ENCODE data around the gene PSMB9. TPM values are rescaled to one million over a fixed set of nuclear protein-coding genes. Genes with fewer than 3 reads are reported as not detected.

The PSMB9 gene
- total and polyA plus RNA-seq, 8 donors = 5.4 to 107 (median 13.5) TPM

DNA sequence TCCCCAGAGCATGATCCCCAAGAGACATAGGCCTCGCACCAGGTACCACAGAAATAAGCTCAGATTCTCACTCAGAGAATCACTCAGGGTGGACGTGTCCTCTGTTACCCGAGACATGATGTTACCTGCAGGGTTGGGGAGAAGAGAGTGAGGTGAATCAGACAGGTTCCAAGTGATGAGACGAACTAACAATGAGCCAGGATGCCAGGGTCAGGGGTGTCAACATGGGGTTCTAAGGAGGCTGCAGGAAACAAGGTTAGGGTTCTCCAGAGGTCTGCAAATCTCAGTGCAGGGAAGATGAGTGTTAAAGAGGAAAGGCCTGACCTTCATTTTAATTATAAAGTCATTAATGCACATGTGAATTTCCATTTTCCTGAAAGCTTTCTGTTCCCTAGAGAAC lies 3.0 kb upstream of the PSMB9 start:
- WGBS, 5 donors = 89 to 95% (median 91%) methylated on average over 4 of the region's 4 CpGs
- Histone ChIP-seq H3K27me3 (no peaks in the 10 kb centered on the region), H3K36me3 (peaks cover 28 to 63% (median 55%) of the 10 kb centered on the region in 4 donors), H3K9me3 (no peaks in the 10 kb centered on the region), H3K27ac (peak overlapping the region in 3 of 5 donors; percentile 97 to 99 (median 99)), H3K4me1 (peaks cover 19 to 70% (median 57%) of the 10 kb centered on the region in 4 donors), H3K4me3 (peak overlapping the region in 1 of 4 donors; percentile 76)
- TF ChIP-seq, protein P1, sequence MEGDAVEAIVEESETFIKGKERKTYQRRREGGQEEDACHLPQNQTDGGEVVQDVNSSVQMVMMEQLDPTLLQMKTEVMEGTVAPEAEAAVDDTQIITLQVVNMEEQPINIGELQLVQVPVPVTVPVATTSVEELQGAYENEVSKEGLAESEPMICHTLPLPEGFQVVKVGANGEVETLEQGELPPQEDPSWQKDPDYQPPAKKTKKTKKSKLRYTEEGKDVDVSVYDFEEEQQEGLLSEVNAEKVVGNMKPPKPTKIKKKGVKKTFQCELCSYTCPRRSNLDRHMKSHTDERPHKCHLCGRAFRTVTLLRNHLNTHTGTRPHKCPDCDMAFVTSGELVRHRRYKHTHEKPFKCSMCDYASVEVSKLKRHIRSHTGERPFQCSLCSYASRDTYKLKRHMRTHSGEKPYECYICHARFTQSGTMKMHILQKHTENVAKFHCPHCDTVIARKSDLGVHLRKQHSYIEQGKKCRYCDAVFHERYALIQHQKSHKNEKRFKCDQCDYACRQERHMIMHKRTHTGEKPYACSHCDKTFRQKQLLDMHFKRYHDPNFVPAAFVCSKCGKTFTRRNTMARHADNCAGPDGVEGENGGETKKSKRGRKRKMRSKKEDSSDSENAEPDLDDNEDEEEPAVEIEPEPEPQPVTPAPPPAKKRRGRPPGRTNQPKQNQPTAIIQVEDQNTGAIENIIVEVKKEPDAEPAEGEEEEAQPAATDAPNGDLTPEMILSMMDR (IDR thresholded peaks at IDR 0.05) = no peak
- no peak for TF ChIP-seq EP300 (IDR thresholded peaks at IDR 0.05)
- no peak for TF ChIP-seq POLR2AphosphoS5 (IDR thresholded peaks at IDR 0.05)
- no peak for TF ChIP-seq POLR2A (IDR thresholded peaks at IDR 0.05)
- intact Hi-C loops (cut with DNase I; ENCODE audit: low total_unique reads) = no loop called here
- no peak for DNase-seq

DNA sequence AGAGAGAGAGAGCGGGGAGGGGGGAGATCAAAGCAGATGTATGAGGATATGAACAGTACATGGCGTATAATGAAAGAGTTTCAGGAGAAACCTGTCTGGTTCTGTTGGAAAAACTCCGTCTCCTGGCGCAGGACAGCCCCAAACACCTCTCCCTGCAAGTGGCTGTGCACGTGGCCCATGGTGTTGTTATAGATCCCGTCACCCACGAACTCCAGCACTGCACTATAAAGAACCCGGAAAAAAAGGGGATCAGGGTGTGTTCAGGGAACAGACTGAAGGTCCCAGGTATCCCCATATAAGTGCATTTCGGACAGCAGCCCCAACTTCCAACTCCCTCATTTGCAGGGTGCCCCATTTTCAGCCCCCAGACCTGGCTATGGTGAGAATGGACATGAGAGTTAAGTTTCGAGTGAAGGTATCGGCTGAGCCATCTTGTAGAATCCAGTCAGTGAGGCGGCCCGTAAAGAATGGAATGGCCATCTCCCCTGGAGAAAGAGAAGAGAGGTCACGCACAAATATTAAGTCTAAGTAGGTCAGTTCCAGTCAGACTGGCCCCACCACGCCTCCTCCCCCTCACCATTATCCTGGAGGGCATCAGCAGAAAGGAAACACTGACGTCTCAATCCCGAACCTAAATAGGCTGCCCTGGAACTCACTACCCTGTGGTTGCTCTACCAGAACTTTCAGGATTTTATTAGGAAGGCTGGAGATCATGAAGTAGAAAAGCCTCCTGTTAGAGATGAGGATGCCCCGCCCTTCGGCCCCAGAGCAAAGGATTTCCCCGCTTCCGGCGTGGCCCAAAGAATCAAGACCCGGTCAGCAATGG lies 1.8 kb upstream of the PSMB9 start:
- H3K4me1 ChIP-seq = peaks cover 19 to 69% (median 49%) of the 10 kb centered on the region in 4 donors
- no peaks in the 10 kb centered on the region for H3K9me3 ChIP-seq
- H3K4me3 ChIP-seq = peak overlapping the region; percentile 58 to 94 (median 82)
- WGBS, 5 donors = 32 to 45% (median 41%) methylated on average over 21 to 23 of the region's 23 CpGs
- DNase-seq = peak; percentile 44 to 46
- peak overlapping the region; percentile 90 to 99 (median 99) for H3K27ac ChIP-seq
- intact Hi-C loops (cut with DNase I; ENCODE audit: low total_unique reads) = no loop called here
- peaks cover 25 to 62% (median 49%) of the 10 kb centered on the region in 4 donors for H3K36me3 ChIP-seq
- no peaks in the 10 kb centered on the region for H3K27me3 ChIP-seq
- TF ChIP-seq, protein P1 (IDR thresholded peaks at IDR 0.05) = no peak
- TF ChIP-seq POLR2A (IDR thresholded peaks at IDR 0.05) = no peak
- no peak for TF ChIP-seq EP300 (IDR thresholded peaks at IDR 0.05)
- no peak for TF ChIP-seq POLR2AphosphoS5 (IDR thresholded peaks at IDR 0.05)

DNA sequence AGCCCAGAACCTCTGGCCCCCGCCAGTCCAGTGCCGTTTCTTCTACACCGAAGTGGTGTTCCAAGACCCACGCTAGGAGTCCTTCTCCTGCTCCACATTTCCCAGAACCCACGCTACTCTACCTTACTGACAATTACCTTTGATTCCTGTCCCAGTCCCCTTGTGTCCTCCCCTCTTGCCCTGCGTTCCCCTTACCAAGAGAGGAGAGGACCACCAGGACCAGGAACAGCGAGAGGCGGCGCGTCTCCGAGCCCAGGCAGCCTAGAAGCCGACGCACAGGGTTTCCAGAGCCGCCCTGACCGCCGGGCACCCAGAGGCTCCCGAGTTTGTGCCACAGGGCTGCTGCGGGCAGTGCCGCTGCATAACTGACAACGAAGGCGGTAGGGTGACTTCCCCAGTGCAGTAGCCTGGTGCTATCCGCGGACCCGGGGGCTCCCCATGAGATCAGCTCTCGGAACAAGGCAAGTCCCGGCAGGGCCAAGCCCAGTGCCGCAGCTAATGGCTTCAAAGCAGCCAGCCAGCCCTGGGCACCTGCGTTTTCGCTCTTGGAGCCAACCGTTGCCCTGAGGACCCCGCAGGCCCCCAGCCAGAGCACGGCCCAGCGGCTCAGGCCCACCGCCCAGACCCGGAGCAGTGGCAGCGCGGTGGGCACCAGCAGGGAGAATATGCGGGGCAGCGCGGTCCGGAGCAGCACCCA lies 1.0 kb upstream of the PSMB9 start:
- H3K27ac ChIP-seq = peak overlapping the region; percentile 90 to 99 (median 99)
- intact Hi-C loops (cut with DNase I; ENCODE audit: low total_unique reads) = no loop called here
- WGBS, 5 donors = 0 to 1% (median 0%) methylated on average over 14 to 41 of the region's 41 CpGs
- no peaks in the 10 kb centered on the region for H3K27me3 ChIP-seq
- H3K9me3 ChIP-seq = no peaks in the 10 kb centered on the region
- TF ChIP-seq, protein P1 (IDR thresholded peaks at IDR 0.05) = no peak
- TF ChIP-seq POLR2A (IDR thresholded peaks at IDR 0.05) (no peak), POLR2AphosphoS5 (IDR thresholded peaks at IDR 0.05) (no peak), EP300 (IDR thresholded peaks at IDR 0.05) (no peak)
- peaks cover 26 to 62% (median 48%) of the 10 kb centered on the region in 4 donors for H3K36me3 ChIP-seq
- peak; percentile 47 to 67 for DNase-seq
- peak overlapping the region; percentile 58 to 94 (median 82) for H3K4me3 ChIP-seq
- H3K4me1 ChIP-seq = peaks cover 19 to 64% (median 47%) of the 10 kb centered on the region in 4 donors

DNA sequence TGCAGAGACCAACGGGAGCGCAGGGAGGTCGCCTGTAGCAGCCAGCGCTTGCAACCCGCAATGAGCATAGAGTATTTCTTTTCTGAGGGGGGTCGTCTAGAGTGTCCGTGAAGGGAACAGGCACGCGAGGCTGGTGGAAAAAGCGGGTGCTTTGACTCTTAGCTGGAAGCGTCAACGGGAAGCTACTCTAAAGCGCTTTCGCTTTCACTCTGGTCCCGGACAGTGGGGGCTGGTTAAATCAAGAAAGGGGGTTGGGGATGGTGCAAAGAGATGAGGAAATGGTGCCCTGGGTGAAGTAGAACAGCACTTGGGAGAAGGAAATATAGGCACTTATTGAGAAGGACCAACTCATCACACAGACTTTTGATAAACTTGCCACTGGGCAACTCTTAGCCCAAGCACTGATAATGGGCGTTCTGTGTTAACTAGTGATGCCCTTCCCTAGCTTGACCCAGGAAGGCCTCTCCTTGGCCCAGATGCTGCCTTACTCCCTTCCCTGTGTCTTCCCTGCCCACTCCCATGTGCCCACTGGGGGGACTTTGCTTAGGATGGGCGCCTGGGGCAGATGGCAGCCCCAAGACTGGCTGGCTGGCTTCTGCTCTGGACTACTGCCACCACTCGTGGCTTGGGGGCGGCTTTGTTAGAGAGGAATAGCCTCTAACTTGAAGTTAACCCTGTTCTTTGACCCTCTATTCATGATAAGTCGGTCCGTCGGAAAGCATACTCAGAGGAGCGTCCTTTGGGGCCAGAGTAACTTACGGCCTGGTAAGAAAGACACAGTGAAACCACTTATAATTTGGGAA lies 585 bp downstream of the PSMB9 start:
- no peaks in the 10 kb centered on the region for H3K27me3 ChIP-seq
- WGBS, 5 donors = 11 to 17% (median 15%) methylated on average over 23 to 24 of the region's 24 CpGs
- H3K36me3 ChIP-seq = peaks cover 18 to 62% (median 48%) of the 10 kb centered on the region in 4 donors
- H3K9me3 ChIP-seq = no peaks in the 10 kb centered on the region
- H3K4me3 ChIP-seq = peak overlapping the region; percentile 58 to 94 (median 82)
- peak overlapping the region; percentile 90 to 99 (median 99) for H3K27ac ChIP-seq
- TF ChIP-seq, protein P1 (IDR thresholded peaks at IDR 0.05) = no peak
- TF ChIP-seq POLR2AphosphoS5 (IDR thresholded peaks at IDR 0.05) (no peak), POLR2A (IDR thresholded peaks at IDR 0.05) (no peak), EP300 (IDR thresholded peaks at IDR 0.05) (no peak)
- intact Hi-C loops (cut with DNase I; ENCODE audit: low total_unique reads) = no loop called here
- peak; percentile 59 to 77 for DNase-seq
- peaks cover 19 to 54% (median 42%) of the 10 kb centered on the region in 4 donors for H3K4me1 ChIP-seq
